A549 (cell line): ENCODE results near the gene KRT7.

Source experiments
- CEBPB ChIP-seq, 2 experiments: fragments of >200 bp in 1 of 2; sonication (Bioruptor Twin) in 1 of 2; formaldehyde crosslinking in 1 of 2; IDR thresholded peaks; 2 replicates each; pipeline ENCODE4 v1.6.1; 2012 to 2016
- EP300 ChIP-seq, 2 experiments: fragments of >200 bp; sonication (Bioruptor Twin); formaldehyde crosslinking; IDR thresholded peaks; 2 replicates in 1 of 2; 3 replicates in 1 of 2; pipeline ENCODE4 v1.6.1; 2016 to 2017
- ESRRA ChIP-seq: fragments of 150-350 bp; IDR thresholded peaks from 2 replicates; pipeline ENCODE4 v1.6.1; 2014; ENCODE audit warnings: mild to moderate bottlenecking, low read length, borderline replicate concordance
- FOXS1 ChIP-seq: fragments of 250-450 bp; sonication (Bioruptor Pico); IDR thresholded peaks from 2 replicates; pipeline ENCODE4 v1.5.0; 2020; ENCODE audit warnings: mild to moderate bottlenecking, moderate library complexity
- JUN ChIP-seq, 2 experiments: fragments of >200 bp; sonication (Bioruptor Twin); formaldehyde crosslinking; IDR thresholded peaks; 2 replicates in 1 of 2; 3 replicates in 1 of 2; pipeline ENCODE4 v1.6.1; 2016 to 2017
- MAFK ChIP-seq: fragments of 450-650 bp; IDR thresholded peaks from 2 replicates; pipeline ENCODE4 v1.6.1; 2014; ENCODE audit not compliant: partially characterized antibody
- PHF8 ChIP-seq: fragments of 200-600 bp; sonication (generic); IDR thresholded peaks from 2 replicates; pipeline ENCODE4 v1.6.1; 2016; ENCODE audit warnings: low read depth, mild to moderate bottlenecking, antibody characterized with exemption, moderate library complexity, borderline replicate concordance
- POLR2A ChIP-seq: IDR thresholded peaks from 2 replicates; pipeline ENCODE4 v1.6.1; 2012; ENCODE audit warnings: mild to moderate bottlenecking, low read length
- RNF2 ChIP-seq: fragments of 200-600 bp; sonication (generic); IDR thresholded peaks from 2 replicates; pipeline ENCODE4 v1.6.1; 2016; ENCODE audit warnings: low read depth, mild to moderate bottlenecking, antibody characterized with exemption, moderate library complexity, borderline replicate concordance
- TF ChIP-seq, protein P1 (sequence below): IDR thresholded peaks from 2 replicates; pipeline ENCODE4 v1.6.1; 2012
- TF ChIP-seq, protein P2 (sequence below): fragments of >200 bp; sonication (Bioruptor Twin); formaldehyde crosslinking; IDR thresholded peaks from 3 replicates; pipeline ENCODE4 v1.5.1; 2016
- TF ChIP-seq, protein P3 (sequence below): fragments of 150-350 bp; IDR thresholded peaks from 2 replicates; pipeline ENCODE4 v1.6.1; 2014; ENCODE audit warnings: low read depth, mild to moderate bottlenecking, low read length

DNA sequence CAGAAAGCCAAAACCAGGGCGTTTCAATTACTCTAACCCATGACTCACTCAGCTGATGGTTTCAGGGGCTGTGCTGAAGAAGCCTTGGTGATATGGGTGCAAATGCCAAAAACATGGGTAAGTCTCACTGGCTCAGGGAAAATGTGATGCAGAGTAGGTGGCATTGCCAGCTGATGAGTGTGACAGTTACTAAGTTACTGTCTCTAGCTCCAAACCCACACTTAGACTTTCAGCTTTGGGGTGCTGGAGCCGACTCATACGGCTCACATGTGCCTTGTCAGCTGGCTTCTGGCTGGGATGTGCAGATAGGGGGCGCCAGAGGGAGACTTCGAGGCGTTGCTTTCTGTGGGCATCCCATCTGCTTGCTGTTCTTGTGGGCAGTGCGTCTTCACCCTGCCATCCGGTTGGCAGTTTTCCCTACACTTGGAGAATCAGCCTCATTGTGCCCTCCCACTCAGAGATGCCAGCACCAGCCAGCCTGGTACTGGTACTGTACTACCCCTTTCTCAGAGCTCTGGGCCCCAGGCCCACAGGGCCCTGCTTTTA, 11.1 kb upstream of the KRT7 start:
- TF ChIP-seq, protein P1, sequence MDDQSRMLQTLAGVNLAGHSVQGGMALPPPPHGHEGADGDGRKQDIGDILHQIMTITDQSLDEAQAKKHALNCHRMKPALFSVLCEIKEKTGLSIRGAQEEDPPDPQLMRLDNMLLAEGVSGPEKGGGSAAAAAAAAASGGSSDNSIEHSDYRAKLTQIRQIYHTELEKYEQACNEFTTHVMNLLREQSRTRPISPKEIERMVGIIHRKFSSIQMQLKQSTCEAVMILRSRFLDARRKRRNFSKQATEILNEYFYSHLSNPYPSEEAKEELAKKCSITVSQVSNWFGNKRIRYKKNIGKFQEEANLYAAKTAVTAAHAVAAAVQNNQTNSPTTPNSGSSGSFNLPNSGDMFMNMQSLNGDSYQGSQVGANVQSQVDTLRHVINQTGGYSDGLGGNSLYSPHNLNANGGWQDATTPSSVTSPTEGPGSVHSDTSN, result peak; percentile 80
- TF ChIP-seq, protein P2, sequence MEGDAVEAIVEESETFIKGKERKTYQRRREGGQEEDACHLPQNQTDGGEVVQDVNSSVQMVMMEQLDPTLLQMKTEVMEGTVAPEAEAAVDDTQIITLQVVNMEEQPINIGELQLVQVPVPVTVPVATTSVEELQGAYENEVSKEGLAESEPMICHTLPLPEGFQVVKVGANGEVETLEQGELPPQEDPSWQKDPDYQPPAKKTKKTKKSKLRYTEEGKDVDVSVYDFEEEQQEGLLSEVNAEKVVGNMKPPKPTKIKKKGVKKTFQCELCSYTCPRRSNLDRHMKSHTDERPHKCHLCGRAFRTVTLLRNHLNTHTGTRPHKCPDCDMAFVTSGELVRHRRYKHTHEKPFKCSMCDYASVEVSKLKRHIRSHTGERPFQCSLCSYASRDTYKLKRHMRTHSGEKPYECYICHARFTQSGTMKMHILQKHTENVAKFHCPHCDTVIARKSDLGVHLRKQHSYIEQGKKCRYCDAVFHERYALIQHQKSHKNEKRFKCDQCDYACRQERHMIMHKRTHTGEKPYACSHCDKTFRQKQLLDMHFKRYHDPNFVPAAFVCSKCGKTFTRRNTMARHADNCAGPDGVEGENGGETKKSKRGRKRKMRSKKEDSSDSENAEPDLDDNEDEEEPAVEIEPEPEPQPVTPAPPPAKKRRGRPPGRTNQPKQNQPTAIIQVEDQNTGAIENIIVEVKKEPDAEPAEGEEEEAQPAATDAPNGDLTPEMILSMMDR, result peak; percentile 82
- TF ChIP-seq, protein P3, sequence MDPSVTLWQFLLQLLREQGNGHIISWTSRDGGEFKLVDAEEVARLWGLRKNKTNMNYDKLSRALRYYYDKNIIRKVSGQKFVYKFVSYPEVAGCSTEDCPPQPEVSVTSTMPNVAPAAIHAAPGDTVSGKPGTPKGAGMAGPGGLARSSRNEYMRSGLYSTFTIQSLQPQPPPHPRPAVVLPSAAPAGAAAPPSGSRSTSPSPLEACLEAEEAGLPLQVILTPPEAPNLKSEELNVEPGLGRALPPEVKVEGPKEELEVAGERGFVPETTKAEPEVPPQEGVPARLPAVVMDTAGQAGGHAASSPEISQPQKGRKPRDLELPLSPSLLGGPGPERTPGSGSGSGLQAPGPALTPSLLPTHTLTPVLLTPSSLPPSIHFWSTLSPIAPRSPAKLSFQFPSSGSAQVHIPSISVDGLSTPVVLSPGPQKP, result no peak
- no peak for TF ChIP-seq FOXS1 (CRISPR knock-in tag)
- no peak for TF ChIP-seq ESRRA
- no peak for TF ChIP-seq POLR2A
- peak; percentile 11 for TF ChIP-seq MAFK
- TF ChIP-seq CEBPB (IDR thresholded peaks at IDR 0.05), result no peak
- no peak for TF ChIP-seq RNF2
- TF ChIP-seq PHF8, result no peak
- TF ChIP-seq JUN (IDR thresholded peaks at IDR 0.05), result peak in 1 of 2 experiments; percentile 48; a peak in 2 of 5 replicates
- TF ChIP-seq EP300 (IDR thresholded peaks at IDR 0.05), result no peak
